Measurements from ENCODE around the gene RNF115. TPM values are rescaled to one million over a fixed set of nuclear protein-coding genes. Genes with fewer than 3 reads are reported as not detected.

Gene RNF115
- total and polyA plus RNA-seq, 2 of the 4 experiments (the other 2 are of a cell fraction) = 13.5 to 22.9 TPM

GRCh38 chr1:145759721-145760120 is 64.2 kb downstream of the RNF115 start:
- Histone ChIP-seq H2BK120ac (ENCODE audit: low read depth, low read length) (no peak overlapping the region), H3K36me3 (ENCODE audit: control insufficient read depth, insufficient read depth, low read length) (peaks cover 13% of the 10 kb centered on the region), H3K4ac (ENCODE audit: low read depth, low read length) (no peak overlapping the region), H2BK15ac (ENCODE audit: low read depth, low read length) (no peak overlapping the region), H4K20me1 (ENCODE audit: insufficient read depth, low read length) (no peaks in the 10 kb centered on the region), H3K9ac (ENCODE audit: low read depth, low read length) (no peak overlapping the region), H3K4me3 (ENCODE audit: insufficient read depth, low read depth, low read length) (no peak overlapping the region), H3K9me3 (ENCODE audit: control insufficient read depth, insufficient read depth, low read length) (peaks cover 2% of the 10 kb centered on the region; the same call in 1 of the 2 replicates), H3K27ac (ENCODE audit: insufficient read depth, low read length) (no peak overlapping the region), H2AFZ (replicated peaks; ENCODE audit: low read length, poor library complexity) (no peak overlapping the region), H2BK5ac (ENCODE audit: low read depth, low read length, poor library complexity, severe bottlenecking) (no peak overlapping the region), H3K9me1 (ENCODE audit: insufficient read depth, low read length) (no peaks in the 10 kb centered on the region), H3K14ac (replicated peaks; ENCODE audit: low read depth, low read length) (no peak overlapping the region), H2BK20ac (ENCODE audit: low read depth, low read length) (no peak overlapping the region), H3K23ac (ENCODE audit: low read depth, low read length) (no peak overlapping the region), H3K27me3 (ENCODE audit: control insufficient read depth, insufficient read depth, low read length) (no peaks in the 10 kb centered on the region), H4K5ac (ENCODE audit: low read depth, low read length) (no peak overlapping the region), H2AK5ac (ENCODE audit: low read depth, low read length) (no peak overlapping the region), H3K79me1 (ENCODE audit: low read depth in 1 of 2, low read length in 2 of 2) (peaks cover 31 to 66% of the 10 kb centered on the region in 2 experiments), H3K4me2 (ENCODE audit: low read depth, low read length) (no peak overlapping the region), H3K4me1 (ENCODE audit: control insufficient read depth, insufficient read depth, low read length) (no peaks in the 10 kb centered on the region), H3K56ac (ENCODE audit: extremely low read depth, insufficient read depth, low read length) (no peak overlapping the region), H4K91ac (ENCODE audit: insufficient read depth, low read depth, low read length) (no peak overlapping the region), H2AK9ac (replicated peaks; ENCODE audit: low read depth, low read length, poor library complexity) (no peak overlapping the region), H3K18ac (ENCODE audit: low read depth, low read length) (no peak overlapping the region), H4K8ac (ENCODE audit: low read depth in 2 of 2, low read length in 2 of 2) (no peak overlapping the region)
- ChIA-PET POLR2A (ENCODE audit: unreplicated experiment) (no interaction called here), CTCF (no interaction called here)
- peak; percentile 96 for TF ChIP-seq MAFK (IDR thresholded peaks at IDR 0.05; ENCODE audit: low read depth, low read length)
- TF ChIP-seq MAZ (IDR thresholded peaks at IDR 0.05; ENCODE audit: borderline replicate concordance, low read depth, low read length) = no peak
- ATAC-seq (ENCODE audit: low read depth) (no peak), DNase-seq (no peak)
- WGBS, 2 experiments (ENCODE audit: extremely low coverage in 2 of 2, insufficient read length in 1 of 2) = no CpG with 5 or more reads among the region's 1 CpG
- intact Hi-C loops (cut with micrococcal nuclease) = no loop called here
- BruUV-seq (replicated peaks) = no TSS peak
- dilution Hi-C loops (cut with HindIII; ENCODE audit: low sequenced_read_pairs, unreplicated experiment) = no loop called here
- in situ Hi-C loops (cut with MboI; ENCODE audit: low sequenced_read_pairs) = no loop called here

Data from IMR-90 (cell line).